ENCODE measurements around the gene FOXA1.

Gene FOXA1

DNA sequence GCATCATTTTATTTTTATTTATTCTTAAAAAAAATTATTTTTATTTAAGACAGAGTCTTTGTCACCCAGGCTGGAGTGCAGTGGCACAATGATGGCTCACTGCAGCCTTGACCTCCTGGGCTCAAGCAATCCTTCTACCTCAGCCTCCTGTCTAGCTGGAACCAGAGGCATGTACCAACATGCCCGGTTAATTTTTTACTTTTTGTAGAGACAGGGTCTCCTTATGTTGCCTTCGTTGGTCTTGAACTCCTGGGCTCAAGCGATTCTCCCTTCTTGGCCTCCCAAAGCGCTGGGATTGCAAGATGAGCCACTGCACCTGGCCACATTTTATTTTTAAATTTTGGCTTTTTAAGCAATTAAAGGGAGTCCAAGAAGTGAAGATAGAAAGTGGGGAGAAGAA, 21.8 kb upstream of the FOXA1 start:
- DNase-seq, result no peak
- no peak overlapping the region for H3K4me3 ChIP-seq (ENCODE audit: low read length)
- H3K4me2 ChIP-seq (ENCODE audit: low read depth, low read length), result no peak overlapping the region
- no peaks in the 10 kb centered on the region for H4K20me1 ChIP-seq (ENCODE audit: insufficient read depth, low read length)
- no peaks in the 10 kb centered on the region for H3K9me3 ChIP-seq (replicated peaks; ENCODE audit: insufficient read depth, low read length)
- no peaks in the 10 kb centered on the region for H3K9me2 ChIP-seq (replicated peaks; ENCODE audit: insufficient read depth, low read length)
- H3K27me3 ChIP-seq (replicated peaks; ENCODE audit: insufficient read depth, low read length), result no peaks in the 10 kb centered on the region
- no peaks in the 10 kb centered on the region for H3K36me3 ChIP-seq (replicated peaks; ENCODE audit: insufficient read depth, low read length)
- TF ChIP-seq EZH2 (optimal IDR thresholded peaks at IDR 0.05; ENCODE audit: low read depth, low read length) (no peak), EZH2phosphoT487 (IDR thresholded peaks at IDR 0.05; ENCODE audit: low read length) (no peak)
- TF ChIP-seq, protein P1, sequence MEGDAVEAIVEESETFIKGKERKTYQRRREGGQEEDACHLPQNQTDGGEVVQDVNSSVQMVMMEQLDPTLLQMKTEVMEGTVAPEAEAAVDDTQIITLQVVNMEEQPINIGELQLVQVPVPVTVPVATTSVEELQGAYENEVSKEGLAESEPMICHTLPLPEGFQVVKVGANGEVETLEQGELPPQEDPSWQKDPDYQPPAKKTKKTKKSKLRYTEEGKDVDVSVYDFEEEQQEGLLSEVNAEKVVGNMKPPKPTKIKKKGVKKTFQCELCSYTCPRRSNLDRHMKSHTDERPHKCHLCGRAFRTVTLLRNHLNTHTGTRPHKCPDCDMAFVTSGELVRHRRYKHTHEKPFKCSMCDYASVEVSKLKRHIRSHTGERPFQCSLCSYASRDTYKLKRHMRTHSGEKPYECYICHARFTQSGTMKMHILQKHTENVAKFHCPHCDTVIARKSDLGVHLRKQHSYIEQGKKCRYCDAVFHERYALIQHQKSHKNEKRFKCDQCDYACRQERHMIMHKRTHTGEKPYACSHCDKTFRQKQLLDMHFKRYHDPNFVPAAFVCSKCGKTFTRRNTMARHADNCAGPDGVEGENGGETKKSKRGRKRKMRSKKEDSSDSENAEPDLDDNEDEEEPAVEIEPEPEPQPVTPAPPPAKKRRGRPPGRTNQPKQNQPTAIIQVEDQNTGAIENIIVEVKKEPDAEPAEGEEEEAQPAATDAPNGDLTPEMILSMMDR (IDR thresholded peaks at IDR 0.05; ENCODE audit: low read length), result no peak
- H3K27ac ChIP-seq (ENCODE audit: low read length), result no peak overlapping the region
- no peaks in the 10 kb centered on the region for H3K79me2 ChIP-seq (ENCODE audit: low read length)
- H3K4me1 ChIP-seq (ENCODE audit: low read length), result no peaks in the 10 kb centered on the region
- H3F3A ChIP-seq (ENCODE audit: insufficient read depth, low read length), result no peaks in the 10 kb centered on the region
- no peak overlapping the region for H3K9ac ChIP-seq (ENCODE audit: low read length)
- H2AFZ ChIP-seq (ENCODE audit: low read length), result no peak overlapping the region

DNA sequence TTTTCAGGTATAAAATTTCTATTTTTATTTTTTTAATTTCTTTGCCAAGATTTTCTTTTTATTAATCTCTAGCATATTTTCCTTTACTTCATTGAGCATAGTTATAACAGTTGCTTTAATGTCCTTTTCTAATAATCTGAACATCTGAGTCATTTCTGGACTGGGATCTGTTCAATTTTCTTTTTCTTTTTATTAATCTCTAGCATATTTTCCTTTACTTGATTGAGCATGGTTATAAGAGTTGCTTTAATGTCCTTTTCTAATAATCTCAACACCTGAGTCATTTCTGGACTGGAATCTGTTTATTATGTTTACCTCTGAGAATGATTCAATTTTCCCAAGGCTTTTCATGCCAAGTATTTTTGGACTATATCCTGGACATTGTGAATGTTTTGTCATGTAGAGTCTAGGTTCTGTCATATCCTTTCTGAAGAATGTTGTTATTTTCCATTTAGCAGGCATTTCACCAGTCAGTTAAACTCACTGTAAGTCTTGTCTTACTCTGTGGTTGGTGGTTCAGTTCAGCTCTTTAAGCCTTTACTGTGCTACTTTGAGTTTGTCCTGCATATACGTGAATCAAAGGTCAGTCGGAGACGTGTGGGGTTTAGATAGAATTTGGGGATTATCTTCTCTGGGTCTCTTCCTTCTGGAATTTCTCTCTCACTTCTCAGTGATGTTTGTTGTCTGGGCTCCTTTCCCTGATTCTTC, 20.7 kb upstream of the FOXA1 start:
- TF ChIP-seq EZH2phosphoT487 (IDR thresholded peaks at IDR 0.05; ENCODE audit: low read length) (no peak), EZH2 (optimal IDR thresholded peaks at IDR 0.05; ENCODE audit: low read depth, low read length) (no peak)
- TF ChIP-seq, protein P1 (IDR thresholded peaks at IDR 0.05; ENCODE audit: low read length), result no peak

DNA sequence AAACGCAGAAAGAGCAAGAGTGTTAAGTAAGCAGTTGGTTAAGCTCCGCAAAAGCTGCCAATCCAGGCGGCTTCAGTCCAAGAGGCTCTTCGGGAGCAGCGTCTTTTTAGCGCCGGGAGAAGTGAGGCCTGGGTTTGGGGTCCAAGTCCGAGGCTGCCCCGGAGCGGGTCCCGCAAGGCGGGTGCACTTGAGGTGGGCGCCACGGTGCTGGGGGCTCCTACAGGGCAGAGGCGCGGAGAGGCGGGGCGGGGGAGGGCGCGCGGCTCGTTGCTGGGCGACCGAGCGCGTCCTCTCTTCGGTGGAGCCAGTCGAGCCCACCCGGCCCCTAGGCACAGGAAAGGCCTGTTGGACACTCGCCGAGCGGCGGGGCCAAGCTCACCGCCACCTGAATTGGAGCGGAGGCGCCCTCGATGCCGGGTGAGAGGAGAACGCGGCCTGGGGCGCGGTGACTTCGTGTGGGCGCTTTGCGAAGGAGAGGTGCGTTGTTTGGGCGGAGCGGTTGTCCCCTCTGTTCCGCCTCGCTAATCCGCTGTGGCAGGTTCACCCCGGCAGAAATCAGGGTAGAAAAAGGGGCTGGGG, 16.0 kb upstream of the FOXA1 start:
- H3K36me3 ChIP-seq (replicated peaks; ENCODE audit: insufficient read depth, low read length), result no peaks in the 10 kb centered on the region
- no peak overlapping the region for H3K9ac ChIP-seq (ENCODE audit: low read length)
- no peaks in the 10 kb centered on the region for H3K79me2 ChIP-seq (ENCODE audit: low read length)
- no peaks in the 10 kb centered on the region for H3F3A ChIP-seq (ENCODE audit: insufficient read depth, low read length)
- no peak for DNase-seq
- H3K9me2 ChIP-seq (replicated peaks; ENCODE audit: insufficient read depth, low read length), result no peaks in the 10 kb centered on the region
- no peaks in the 10 kb centered on the region for H3K4me1 ChIP-seq (ENCODE audit: low read length)
- H3K9me3 ChIP-seq (replicated peaks; ENCODE audit: insufficient read depth, low read length), result no peaks in the 10 kb centered on the region
- no peak overlapping the region for H3K4me3 ChIP-seq (ENCODE audit: low read length)
- H3K27ac ChIP-seq (ENCODE audit: low read length), result no peak overlapping the region
- H4K20me1 ChIP-seq (ENCODE audit: insufficient read depth, low read length), result no peaks in the 10 kb centered on the region
- no peaks in the 10 kb centered on the region for H3K27me3 ChIP-seq (replicated peaks; ENCODE audit: insufficient read depth, low read length)
- no peak overlapping the region for H3K4me2 ChIP-seq (ENCODE audit: low read depth, low read length)
- H2AFZ ChIP-seq (ENCODE audit: low read length), result no peak overlapping the region
- TF ChIP-seq EZH2 (optimal IDR thresholded peaks at IDR 0.05; ENCODE audit: low read depth, low read length) (no peak), EZH2phosphoT487 (IDR thresholded peaks at IDR 0.05; ENCODE audit: low read length) (no peak)
- TF ChIP-seq, protein P1 (IDR thresholded peaks at IDR 0.05; ENCODE audit: low read length), result no peak

More for the DNA sequence above, 20.7 kb upstream of the FOXA1 start:
- DNase-seq, result no peak
- Histone ChIP-seq H3F3A (ENCODE audit: insufficient read depth, low read length) (no peaks in the 10 kb centered on the region), H3K4me3 (ENCODE audit: low read length) (no peak overlapping the region), H3K27ac (ENCODE audit: low read length) (no peak overlapping the region), H3K9me2 (replicated peaks; ENCODE audit: insufficient read depth, low read length) (no peaks in the 10 kb centered on the region), H3K36me3 (replicated peaks; ENCODE audit: insufficient read depth, low read length) (no peaks in the 10 kb centered on the region), H3K4me1 (ENCODE audit: low read length) (no peaks in the 10 kb centered on the region), H3K79me2 (ENCODE audit: low read length) (no peaks in the 10 kb centered on the region), H2AFZ (ENCODE audit: low read length) (no peak overlapping the region), H3K4me2 (ENCODE audit: low read depth, low read length) (no peak overlapping the region), H3K27me3 (replicated peaks; ENCODE audit: insufficient read depth, low read length) (no peaks in the 10 kb centered on the region), H4K20me1 (ENCODE audit: insufficient read depth, low read length) (no peaks in the 10 kb centered on the region), H3K9ac (ENCODE audit: low read length) (no peak overlapping the region), H3K9me3 (replicated peaks; ENCODE audit: insufficient read depth, low read length) (no peaks in the 10 kb centered on the region)

Data from MM.1S (cell line).